Kasumi-1 (cell line): ENCODE measurements around the gene TEPSIN.

Source experiments
- DNase-seq, 2 experiments: peaks; one replicate each; lab custom pipeline; 2025; lab: John Stamatoyannopoulos, UW

TEPSIN gene

GRCh38 chr17:81219476-81220180, 19.2 kb downstream of the TEPSIN start:
- DNase-seq: no peak

- DNase-seq: no peak
These were observed 19.9 kb downstream of the TEPSIN start for GRCh38 chr17:81218991-81219390.

- no peak for DNase-seq
These were observed 20.4 kb downstream of the TEPSIN start for GRCh38 chr17:81218459-81218858.

- no peak for DNase-seq
These were observed 21.4 kb downstream of the TEPSIN start for GRCh38 chr17:81217491-81217890.

- DNase-seq: no peak
These were observed 24.9 kb downstream of the TEPSIN start for GRCh38 chr17:81213978-81214377.

- DNase-seq: no peak
These were observed 26.5 kb downstream of the TEPSIN start for GRCh38 chr17:81212365-81212764.

- DNase-seq: peak in 1 of 2 experiments; percentile 10
These were observed 28.0 kb downstream of the TEPSIN start for GRCh38 chr17:81210868-81211267.

- DNase-seq: no peak
These were observed 28.4 kb downstream of the TEPSIN start for GRCh38 chr17:81210466-81210865.

GRCh38 chr17:81209141-81209540, 29.7 kb downstream of the TEPSIN start:
- no peak for DNase-seq

GRCh38 chr17:81208651-81209050, 30.2 kb downstream of the TEPSIN start:
- DNase-seq: no peak

GRCh38 chr17:81207610-81208581, 31.0 kb downstream of the TEPSIN start:
- DNase-seq: no peak

GRCh38 chr17:81206657-81207056, 32.2 kb downstream of the TEPSIN start:
- DNase-seq: no peak

GRCh38 chr17:81206166-81206565, 32.7 kb downstream of the TEPSIN start:
- no peak for DNase-seq

- DNase-seq: no peak
These were observed 34.3 kb downstream of the TEPSIN start for GRCh38 chr17:81204578-81204977.

GRCh38 chr17:81203136-81203535, 35.7 kb downstream of the TEPSIN start:
- no peak for DNase-seq

GRCh38 chr17:81202318-81202717, 36.5 kb downstream of the TEPSIN start:
- DNase-seq: no peak

GRCh38 chr17:81200695-81201580, 37.9 kb downstream of the TEPSIN start:
- DNase-seq: peak; percentile 92 to 96

GRCh38 chr17:81200201-81200600, 38.7 kb downstream of the TEPSIN start:
- no peak for DNase-seq

GRCh38 chr17:81199482-81199830, 39.4 kb downstream of the TEPSIN start:
- no peak for DNase-seq

GRCh38 chr17:81198826-81199481, 39.9 kb downstream of the TEPSIN start:
- DNase-seq: no peak

- no peak for DNase-seq
These were observed 40.9 kb downstream of the TEPSIN start for GRCh38 chr17:81197831-81198490.
